Fibroblast of the aortic adventitia (primary cell): Measurements from ENCODE around the gene KCNE4. TPM values are rescaled to one million over a fixed set of nuclear protein-coding genes. Genes with fewer than 3 reads are reported as not detected.

ENCODE experiments used
- DNase-seq: peaks from one replicate; pipeline ENCODE4 v3.0.0-alpha.2; 2010; ENCODE audit warnings: low read depth
- H3K4me3 ChIP-seq: 2 replicates; pipeline ENCODE4 v1.5.1; 2011; ENCODE audit warnings: low read depth, mild to moderate bottlenecking, control low read depth, low read length, moderate library complexity
- CTCF ChIP-seq: IDR thresholded peaks from 2 replicates; pipeline ENCODE4 v1.5.1; 2011; ENCODE audit warnings: mild to moderate bottlenecking, low read length, control low read depth, inconsistent platforms; ENCODE audit not compliant: insufficient read depth
- total RNA-seq: library from RNA; depleted of rRNA; stranded (reverse); fragments of >200 nt; gene quantifications from 2 replicates; pipeline ENCODE4 v1.2.3, GENCODE V29; 2012; ENCODE audit warnings: low replicate concordance

KCNE4 gene
- total RNA-seq, 1 donor: 4.1 TPM

- no peak for TF ChIP-seq CTCF
- H3K4me3 ChIP-seq: no peak overlapping the region
- peak; percentile 50 for DNase-seq
Measured at GRCh38 chr2:223055836-223056235, 3.8 kb downstream of the KCNE4 start.

- DNase-seq: peak; percentile 84
- TF ChIP-seq CTCF: no peak
- no peak overlapping the region for H3K4me3 ChIP-seq
Measured at GRCh38 chr2:223056701-223057418, 4.9 kb downstream of the KCNE4 start.

- no peak for TF ChIP-seq CTCF
- DNase-seq: no peak
- H3K4me3 ChIP-seq: no peak overlapping the region
Measured at GRCh38 chr2:223057569-223057968, 5.6 kb downstream of the KCNE4 start.

- TF ChIP-seq CTCF: no peak
- peak; percentile 60 for DNase-seq
- no peak overlapping the region for H3K4me3 ChIP-seq
Measured at GRCh38 chr2:223058952-223059716, 7.1 kb downstream of the KCNE4 start.

- H3K4me3 ChIP-seq: no peak overlapping the region
- TF ChIP-seq CTCF: no peak
- no peak for DNase-seq
Measured at GRCh38 chr2:223060201-223060825, 8.3 kb downstream of the KCNE4 start.

- no peak overlapping the region for H3K4me3 ChIP-seq
- peak; percentile 46 for DNase-seq
- TF ChIP-seq CTCF: no peak
Measured at GRCh38 chr2:223062396-223062795, 10.4 kb downstream of the KCNE4 start.
